K562 (cell line): Measurements from ENCODE around the gene MAZ. TPM values are rescaled to one million over a fixed set of nuclear protein-coding genes. Genes with fewer than 3 reads are reported as not detected.

Experiments
- ATAC-seq: fragments of 200-7000 bp; cut with Tn5 transposase; 3 replicates; pipeline ENCODE4 v1.9.1; 2020; ENCODE audit warnings: moderate library complexity
- BruUV-seq: library from RNA; stranded (reverse); fragments of 400-500 nt; replicated peaks from 2 replicates; lab custom pipeline; 2021; lab: Mats Ljungman, UMichigan
- CTCF ChIA-PET: fragments of 300-600 bp; formaldehyde crosslinking; extraction: SDS; loops from one replicate; lab custom pipeline; 2021; ENCODE audit warnings: low intra/inter-chr PET ratio; lab: Yijun Ruan, JAX
- POLR2A ChIA-PET: fragments of 300-600, 350-650 bp; sonication (Branson Sonifier 250); formaldehyde crosslinking; extraction: SDS; loops from one replicate; lab custom pipeline; 2021; ENCODE audit warnings: antibody characterized with exemption, inconsistent platforms; lab: Yijun Ruan, JAX
- DNase-seq, 4 experiments: peaks; one replicate each; pipeline versions ENCODE4 v3.0.0 to v3.0.0-alpha.2; 2011 to 2018; ENCODE audit warnings: low spot score in 3 of 4, mixed read lengths in 3 of 4; ENCODE audit errors: extremely low read depth in 1 of 4
- FAIRE-seq: peaks from 2 replicates; lab custom pipeline; 2011; peaks lifted over from hg19 to GRCh38; lab: Jason Lieb, UNC
- H2AFZ ChIP-seq: 2 replicates; pipeline ENCODE4 v1.6.0; 2011; ENCODE audit warnings: low read depth, low read length, control low read depth, inconsistent platforms
- H3K27ac ChIP-seq: fragments of 200-600 bp; 3 replicates; pipeline ENCODE4 v1.8.0; 2011; ENCODE audit warnings: low read depth, mild to moderate bottlenecking, control low read depth, inconsistent platforms, low read length, moderate library complexity, mixed read lengths; ENCODE audit errors: extremely low read depth
- H3K27me3 ChIP-seq, 2 experiments: fragments of 300-600 bp in 1 of 2; 2 replicates in 1 of 2; 3 replicates in 1 of 2; pipeline versions ENCODE4 v1.6.0 to v1.8.0; 2011; ENCODE audit warnings: inconsistent platforms in 2 of 2, low read length in 2 of 2, mild to moderate bottlenecking in 1 of 2, mixed read lengths in 1 of 2, moderate library complexity in 1 of 2; ENCODE audit not compliant: control insufficient read depth in 2 of 2, insufficient read depth in 2 of 2
- H3K36me3 ChIP-seq: fragments of 300-600 bp; 3 replicates; pipeline ENCODE4 v1.8.0; 2011; ENCODE audit warnings: mild to moderate bottlenecking, low read length, inconsistent platforms; ENCODE audit not compliant: control insufficient read depth, insufficient read depth
- H3K4me1 ChIP-seq, 2 experiments: fragments of 200-600 bp in 1 of 2; replicated peaks in 1 of 2; 2 replicates in 1 of 2; 3 replicates in 1 of 2; pipeline versions ENCODE4 v1.5.1 to v1.8.0; 2011; ENCODE audit warnings: inconsistent platforms in 2 of 2, low read length in 2 of 2, mild to moderate bottlenecking in 1 of 2, mixed read lengths in 1 of 2, moderate library complexity in 1 of 2; ENCODE audit not compliant: control insufficient read depth in 2 of 2, insufficient read depth in 2 of 2
- H3K4me2 ChIP-seq: 2 replicates; pipeline ENCODE4 v1.6.1; 2011; ENCODE audit warnings: low read length, control low read depth, inconsistent platforms, mixed read lengths; ENCODE audit not compliant: insufficient read depth
- H3K4me3 ChIP-seq: fragments of 200-600 bp; sonication (generic), shearing (Covaris generic); 2 replicates; pipeline ENCODE4 v1.5.1; 2016; ENCODE audit warnings: control low read depth, inconsistent platforms
- H3K79me2 ChIP-seq: fragments of 200-600 bp; 3 replicates; pipeline ENCODE4 v1.8.0; 2011; ENCODE audit warnings: low read length, inconsistent platforms; ENCODE audit not compliant: control insufficient read depth, insufficient read depth
- H3K9ac ChIP-seq, 2 experiments: 2 replicates each; pipeline versions ENCODE4 v1.6.0 to v1.6.1; 2011; ENCODE audit warnings: low read depth in 2 of 2, low read length in 2 of 2, control low read depth in 1 of 2, inconsistent platforms in 1 of 2, mild to moderate bottlenecking in 1 of 2, mixed read lengths in 1 of 2; ENCODE audit not compliant: insufficient read depth in 1 of 2
- H3K9me1 ChIP-seq: one replicate; pipeline ENCODE4 v1.6.0; 2011; ENCODE audit warnings: inconsistent platforms, mild to moderate bottlenecking, low read length, moderate library complexity; ENCODE audit not compliant: control insufficient read depth, insufficient read depth
- H3K9me3 ChIP-seq: replicated peaks from 2 replicates; pipeline ENCODE4 v1.5.1; 2011; ENCODE audit warnings: low read depth, low read length, inconsistent platforms; ENCODE audit not compliant: control insufficient read depth, insufficient read depth
- H4K20me1 ChIP-seq: replicated peaks from 2 replicates; pipeline ENCODE4 v1.6.1; 2011; ENCODE audit warnings: low read length, inconsistent platforms, mixed read lengths; ENCODE audit not compliant: control insufficient read depth, insufficient read depth
- KHSRP ChIP-seq: fragments of 450-650 bp; IDR thresholded peaks from 2 replicates; pipeline ENCODE4 v1.6.1; 2017
- WGBS: fragments of 100-300 bp; shearing (Covaris generic); methylation state at CpG from one replicate; pipeline ENCODE4 v1.1.6; 2016; ENCODE audit warnings: low coverage, mixed read lengths; ENCODE audit not compliant: insufficient coverage; ENCODE audit errors: missing lambda C conversion rate; 5-methylcytosine and 5-hydroxymethylcytosine counted together
- in situ Hi-C: fragments of 300-500 bp; cut with MboI; formaldehyde crosslinking; loops from 4 replicates; pipeline ENCODE4 v1.15.0; 2018; ENCODE audit warnings: inconsistent platforms, mixed read lengths
- intact Hi-C: fragments of 100-400 bp; cut with micrococcal nuclease; formaldehyde crosslinking; loops from 2 replicates; pipeline ENCODE4 v1.14.2; 2022
- polyA plus RNA-seq, 8 experiments: library from polyadenylated mRNA; depleted of rRNA in 4 of 8; stranded (reverse) in 5 of 8; unstranded in 3 of 8; fragments of >200 nt; fragmentation: Nextera tagmentation in 2 of 8; fragmentation: Illumina TruSeq in 1 of 8; extraction: Ambion mirVana in 2 of 8; extraction: Trizol in 1 of 8; gene quantifications; 2 replicates each; pipeline versions ENCODE4 v1.2.1 to v1.2.3, GENCODE V29; 2011 to 2014; ENCODE audit warnings: inconsistent platforms in 1 of 8, missing spikeins in 1 of 8
- total RNA-seq, 7 experiments: library from RNA; depleted of rRNA in 6 of 7; stranded (reverse); fragments of >200 nt in 6 of 7; fragmentation: Illumina TruSeq in 2 of 7; extraction: Trizol in 2 of 7; gene quantifications; 2 replicates each; pipeline versions ENCODE4 v1.2.1 to v1.2.3, GENCODE V29; 2011 to 2021; ENCODE audit warnings: low replicate concordance in 1 of 7
- TF ChIP-seq, protein P1 (sequence below), 2 experiments: fragments of 450-650 bp; IDR thresholded peaks; 2 replicates each; pipeline ENCODE4 v1.6.1; 2016

The MAZ gene
- total and polyA plus RNA-seq, 9 of the 15 experiments (the other 6 are each of a cell fraction or from before 2014, with no cell fraction given), result 45.4 to 532 (median 250) TPM

- H3K9me1 ChIP-seq, result no peaks in the 10 kb centered on the region
- TF ChIP-seq, protein P1, sequence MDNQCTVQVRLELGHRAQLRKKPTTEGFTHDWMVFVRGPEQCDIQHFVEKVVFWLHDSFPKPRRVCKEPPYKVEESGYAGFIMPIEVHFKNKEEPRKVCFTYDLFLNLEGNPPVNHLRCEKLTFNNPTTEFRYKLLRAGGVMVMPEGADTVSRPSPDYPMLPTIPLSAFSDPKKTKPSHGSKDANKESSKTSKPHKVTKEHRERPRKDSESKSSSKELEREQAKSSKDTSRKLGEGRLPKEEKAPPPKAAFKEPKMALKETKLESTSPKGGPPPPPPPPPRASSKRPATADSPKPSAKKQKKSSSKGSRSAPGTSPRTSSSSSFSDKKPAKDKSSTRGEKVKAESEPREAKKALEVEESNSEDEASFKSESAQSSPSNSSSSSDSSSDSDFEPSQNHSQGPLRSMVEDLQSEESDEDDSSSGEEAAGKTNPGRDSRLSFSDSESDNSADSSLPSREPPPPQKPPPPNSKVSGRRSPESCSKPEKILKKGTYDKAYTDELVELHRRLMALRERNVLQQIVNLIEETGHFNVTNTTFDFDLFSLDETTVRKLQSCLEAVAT (IDR thresholded peaks at IDR 0.05), result 0 out of 4 replicates have a peak, but pooled peaks of 1 of the 2 experiments have one; percentile 49
- no peak for TF ChIP-seq KHSRP
- in situ Hi-C loops (no loop called here), intact Hi-C loops (loop anchor here (10.0 kb wide), 1 partner anchor 214 kb away; the partner anchor contains the start of gene C16orf92)
- H4K20me1 ChIP-seq, result peaks cover 23% of the 10 kb centered on the region; the same call in 1 of the 2 replicates
- ChIA-PET CTCF (no interaction called here), POLR2A (interaction anchor here (0.8 to 1.3 kb wide), 3 partner anchors 7 to 110 kb away, joined by 3 to 4 read pairs (median 3); no protein-coding TSS in a partner anchor)
- H3K79me2 ChIP-seq, result peaks cover 40% of the 10 kb centered on the region
- DNase-seq, result no peak
- peaks cover 36% of the 10 kb centered on the region for H3K36me3 ChIP-seq
- peak overlapping the region; percentile 91 for H3K4me2 ChIP-seq
- H2AFZ ChIP-seq, result no peak overlapping the region
- H3K9me3 ChIP-seq, result no peaks in the 10 kb centered on the region
- peaks cover 43 to 80% of the 10 kb centered on the region in 2 experiments for H3K4me1 ChIP-seq
- no peak for ATAC-seq
- H3K27me3 ChIP-seq, result no peaks in the 10 kb centered on the region
- peak overlapping the region; percentile 88; the same call in 1 of the 3 replicates for H3K27ac ChIP-seq
- peak overlapping the region; percentile 60 for H3K4me3 ChIP-seq
- H3K9ac ChIP-seq, result peak overlapping the region in 1 of 2 experiments; percentile 100; a peak in 1 of 4 replicates
- 16% methylated on average over 6 of the region's 9 CpGs for WGBS
- peak; percentile 76 for FAIRE-seq
- TSS peak; percentile 78 for BruUV-seq
These were observed 4.4 kb downstream of the MAZ start for GRCh38 chr16:29810699-29811169.
